Memory B cell (primary cell): ENCODE results near the gene RHPN2.
"Not testable (repeated sequence)": the region's sequence is repeated elsewhere in the genome, so short reads cannot be mapped to it uniquely, and the experiment has no call there.

Experiments used
- ATAC-seq: fragments of 150-1000 bp; cut with Tn5 transposase; 2 replicates; pipeline ENCODE4 v1.10.0; 2021; ENCODE audit warnings: low read depth, mild to moderate bottlenecking, moderate library complexity
- DNase-seq, 2 donors: peaks; one replicate each; pipeline ENCODE4 v3.0.0; 2022; ENCODE audit warnings: low spot score in 2 of 2
- H3K27ac Mint-ChIP-seq: one replicate; pipeline ENCODE4 v1.8.0; 2022; ENCODE audit warnings: mild to moderate bottlenecking, moderate library complexity, mixed read lengths
- H3K27me3 Mint-ChIP-seq: one replicate; pipeline ENCODE4 v1.8.0; 2022; ENCODE audit warnings: mixed read lengths
- H3K36me3 Mint-ChIP-seq: one replicate; pipeline ENCODE4 v1.8.0; 2022; ENCODE audit warnings: mild to moderate bottlenecking, mixed read lengths
- H3K4me1 Mint-ChIP-seq: one replicate; pipeline ENCODE4 v1.8.0; 2022; ENCODE audit warnings: mixed read lengths
- H3K4me3 Mint-ChIP-seq: one replicate; pipeline ENCODE4 v1.8.0; 2022; ENCODE audit warnings: mild to moderate bottlenecking, moderate library complexity, mixed read lengths
- H3K9me3 Mint-ChIP-seq: one replicate; pipeline ENCODE4 v1.8.0; 2022; ENCODE audit warnings: mixed read lengths

The RHPN2 gene

DNA sequence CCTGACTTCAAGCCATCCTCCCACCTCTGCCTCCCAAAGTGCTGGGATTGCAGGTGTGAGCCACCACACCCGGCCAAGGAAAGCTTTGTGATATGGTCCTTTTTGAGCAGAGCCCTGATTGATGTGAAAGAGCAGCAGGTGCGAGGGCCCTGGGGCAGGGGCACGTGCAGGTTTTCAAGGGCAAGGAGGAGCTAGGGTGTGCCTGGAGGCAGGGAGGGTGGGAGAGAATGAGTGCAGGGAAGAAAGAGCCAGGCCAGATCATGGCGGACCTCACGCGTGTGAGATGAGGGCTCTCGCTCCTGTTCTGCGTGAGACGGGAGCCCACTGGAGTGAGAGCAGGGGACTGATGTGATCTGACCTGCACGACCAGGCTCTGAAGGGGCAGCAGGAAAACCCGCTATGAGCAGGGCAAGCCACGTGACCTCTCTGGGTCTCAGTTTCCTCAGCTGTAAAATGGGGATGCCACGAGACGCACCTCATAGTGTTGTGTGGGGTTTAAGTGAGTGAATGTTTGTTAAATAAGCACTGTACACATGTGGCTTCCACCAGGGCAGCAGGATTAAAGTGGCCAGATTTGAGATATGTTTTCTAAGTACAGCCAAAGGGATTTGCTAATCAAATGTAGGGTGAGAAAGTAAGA, 66.9 kb downstream of the RHPN2 start:
- ATAC-seq (no peak), DNase-seq (no peak)
- Mint-ChIP-seq H3K4me1 (peaks cover 8% of the 10 kb centered on the region), H3K27me3 (peaks cover 2% of the 10 kb centered on the region), H3K9me3 (no peaks in the 10 kb centered on the region), H3K27ac (peak overlapping the region; percentile 32), H3K36me3 (peaks cover 12% of the 10 kb centered on the region), H3K4me3 (no peak overlapping the region)

DNA sequence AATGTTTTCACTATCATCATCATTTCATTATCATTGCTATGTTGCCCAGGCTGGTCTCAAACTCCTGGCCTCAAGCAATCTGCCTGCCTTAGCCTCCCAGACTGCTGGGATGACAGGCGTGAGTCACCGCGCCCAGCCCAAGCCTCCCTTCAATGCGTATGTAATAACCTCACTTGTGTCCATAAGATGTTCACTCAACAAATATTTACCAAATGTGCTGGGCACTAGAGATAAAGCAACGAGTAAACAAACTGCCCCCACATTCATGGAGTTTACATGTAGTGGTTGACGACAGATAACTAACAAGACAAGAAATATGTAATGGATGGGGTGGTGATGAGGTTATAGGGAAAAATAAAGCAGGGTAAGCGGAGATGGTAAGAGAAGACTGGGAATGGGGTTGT, 67.6 kb downstream of the RHPN2 start:
- H3K4me1 Mint-ChIP-seq, ATAC-seq, H3K27ac Mint-ChIP-seq, H3K27me3 Mint-ChIP-seq, H3K9me3 Mint-ChIP-seq, H3K4me3 Mint-ChIP-seq, DNase-seq: not testable (repeated sequence)
- peaks cover 11% of the 10 kb centered on the region for H3K36me3 Mint-ChIP-seq

DNA sequence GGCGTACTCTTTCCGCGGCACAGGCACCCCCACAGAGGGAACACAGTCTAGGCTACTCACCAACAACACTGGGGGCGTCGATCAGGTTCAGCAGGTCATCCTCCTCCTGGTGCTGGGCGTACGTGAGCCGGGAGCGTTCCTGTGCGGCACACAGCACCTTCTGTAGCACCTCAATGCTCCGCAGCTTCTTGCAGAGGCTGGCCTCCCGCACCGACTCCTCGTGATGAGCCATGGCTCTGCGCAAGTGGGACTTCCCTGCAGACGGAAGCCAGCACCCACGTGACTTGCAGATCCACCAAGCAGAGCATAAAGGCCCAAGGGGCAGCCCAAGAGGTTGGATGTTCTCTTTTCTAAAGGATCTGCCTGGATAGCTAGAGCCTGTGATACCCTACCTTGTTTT, 68.7 kb downstream of the RHPN2 start:
- peaks cover 11% of the 10 kb centered on the region for H3K36me3 Mint-ChIP-seq
- not testable (repeated sequence) for DNase-seq, H3K4me1 Mint-ChIP-seq, H3K4me3 Mint-ChIP-seq, H3K27ac Mint-ChIP-seq, H3K9me3 Mint-ChIP-seq, H3K27me3 Mint-ChIP-seq, ATAC-seq

DNA sequence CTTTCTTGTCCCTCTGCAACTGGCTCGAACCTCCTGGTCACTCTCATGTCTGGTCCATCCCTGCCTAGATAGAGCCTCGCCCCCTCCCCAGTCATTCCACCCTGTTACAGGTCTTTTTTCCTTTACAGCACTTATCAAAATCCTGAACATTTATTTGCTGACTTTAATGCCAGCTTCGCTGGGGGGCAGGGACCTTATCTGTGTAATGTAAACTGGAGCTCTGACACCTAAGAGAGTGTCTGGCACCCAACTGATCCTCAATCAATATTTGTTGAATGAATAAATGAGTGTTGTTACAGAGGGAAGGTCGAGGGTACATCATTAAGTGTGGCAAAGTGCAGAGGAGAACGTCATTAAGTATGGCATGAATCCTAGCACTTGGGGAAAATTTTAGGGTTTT, 76.0 kb downstream of the RHPN2 start:
- DNase-seq: no peak
- no peak for ATAC-seq
- Mint-ChIP-seq H3K9me3 (no peaks in the 10 kb centered on the region), H3K36me3 (peaks cover 9% of the 10 kb centered on the region), H3K27ac (no peak overlapping the region), H3K4me1 (no peaks in the 10 kb centered on the region), H3K4me3 (no peak overlapping the region), H3K27me3 (no peaks in the 10 kb centered on the region)

DNA sequence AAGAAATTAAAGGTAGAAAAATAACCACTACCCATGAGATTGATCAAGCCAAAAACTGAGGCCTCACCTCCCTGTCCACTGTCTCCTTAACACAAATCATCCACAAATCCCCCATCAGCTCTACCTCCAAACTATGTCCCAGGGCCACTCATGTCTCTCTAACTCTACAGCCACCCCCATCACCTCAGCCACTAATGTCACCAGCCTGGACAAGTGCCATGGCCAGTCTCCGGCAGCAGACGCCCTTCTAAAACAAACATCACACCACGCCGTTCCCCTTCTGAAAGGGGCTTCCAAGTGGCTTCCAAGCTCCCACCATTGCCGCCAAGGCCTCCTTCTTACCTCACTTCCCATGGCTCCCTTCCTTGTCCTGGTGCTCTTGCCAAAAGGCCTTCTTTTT, 76.4 kb downstream of the RHPN2 start:
- not testable (repeated sequence) for H3K4me3 Mint-ChIP-seq

DNA sequence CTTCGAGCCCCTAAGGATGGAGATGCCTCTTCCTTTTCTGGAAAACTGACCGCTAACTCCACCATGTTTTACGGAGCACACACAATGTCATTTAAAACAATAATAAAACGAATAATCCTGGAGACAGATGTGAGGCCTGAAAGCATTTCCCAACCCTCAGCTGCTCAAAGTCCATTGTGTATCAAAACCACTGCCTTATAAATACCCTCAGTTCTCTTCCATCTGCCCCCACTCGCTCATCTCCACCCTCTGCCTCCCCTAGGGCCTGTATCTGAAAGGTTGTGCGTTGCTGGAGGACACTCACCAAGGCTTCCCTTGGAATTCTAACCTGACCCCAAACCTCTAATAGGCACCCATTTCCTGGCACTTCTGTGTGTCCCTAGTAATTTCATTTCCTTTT, 82.2 kb downstream of the RHPN2 start:
- H3K27ac Mint-ChIP-seq, H3K4me3 Mint-ChIP-seq, H3K4me1 Mint-ChIP-seq: not testable (repeated sequence)

More for the DNA sequence above, 76.4 kb downstream of the RHPN2 start:
- not testable (repeated sequence) for ATAC-seq, H3K36me3 Mint-ChIP-seq, DNase-seq, H3K9me3 Mint-ChIP-seq, H3K27me3 Mint-ChIP-seq, H3K4me1 Mint-ChIP-seq, H3K27ac Mint-ChIP-seq

DNA sequence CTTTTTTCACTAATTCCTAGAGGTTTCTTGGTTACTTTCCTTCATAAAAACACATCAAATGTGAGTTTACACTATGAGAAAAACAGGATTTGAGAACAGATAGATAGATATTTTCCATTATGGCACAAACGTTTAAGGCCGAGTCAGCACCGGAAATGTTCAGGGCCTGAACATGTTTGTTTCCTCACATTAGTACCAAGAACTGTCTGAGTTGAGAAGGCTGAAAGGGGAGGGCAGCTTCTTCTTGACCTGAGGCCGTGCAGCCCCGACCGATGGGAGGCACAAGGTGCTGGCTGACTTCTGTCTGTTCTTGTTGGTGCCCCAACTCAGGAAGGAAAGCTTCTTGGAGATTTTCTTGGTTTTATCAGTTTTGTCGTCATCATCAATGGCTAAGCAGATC, 84.9 kb downstream of the RHPN2 start:
- not testable (repeated sequence) for ATAC-seq, H3K4me3 Mint-ChIP-seq, DNase-seq, H3K36me3 Mint-ChIP-seq, H3K9me3 Mint-ChIP-seq, H3K4me1 Mint-ChIP-seq, H3K27ac Mint-ChIP-seq, H3K27me3 Mint-ChIP-seq

More for the DNA sequence above, 82.2 kb downstream of the RHPN2 start:
- not testable (repeated sequence) for ATAC-seq, H3K36me3 Mint-ChIP-seq, H3K9me3 Mint-ChIP-seq, DNase-seq, H3K27me3 Mint-ChIP-seq

DNA sequence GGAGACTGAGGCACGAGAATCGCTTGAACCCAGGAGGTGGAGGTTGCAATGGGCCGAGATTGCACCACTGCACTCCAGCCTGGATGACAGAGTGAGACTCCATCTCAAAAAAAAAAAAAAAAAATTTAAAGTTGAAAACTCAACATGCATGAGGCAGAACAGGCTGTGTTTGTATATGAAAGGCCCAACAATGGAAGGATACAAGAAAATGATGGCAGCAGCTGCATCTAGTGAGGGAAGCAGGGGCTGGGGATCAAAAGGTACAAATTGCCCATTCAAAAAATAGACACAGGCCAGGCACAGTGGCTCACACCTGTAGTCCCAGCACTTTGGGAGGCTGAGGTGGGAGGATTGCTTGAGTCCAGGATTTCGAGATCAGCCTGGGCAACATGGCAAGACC, 86.9 kb downstream of the RHPN2 start:
- not testable (repeated sequence) for H3K27ac Mint-ChIP-seq, H3K9me3 Mint-ChIP-seq, ATAC-seq, DNase-seq, H3K27me3 Mint-ChIP-seq, H3K4me1 Mint-ChIP-seq, H3K4me3 Mint-ChIP-seq, H3K36me3 Mint-ChIP-seq

DNA sequence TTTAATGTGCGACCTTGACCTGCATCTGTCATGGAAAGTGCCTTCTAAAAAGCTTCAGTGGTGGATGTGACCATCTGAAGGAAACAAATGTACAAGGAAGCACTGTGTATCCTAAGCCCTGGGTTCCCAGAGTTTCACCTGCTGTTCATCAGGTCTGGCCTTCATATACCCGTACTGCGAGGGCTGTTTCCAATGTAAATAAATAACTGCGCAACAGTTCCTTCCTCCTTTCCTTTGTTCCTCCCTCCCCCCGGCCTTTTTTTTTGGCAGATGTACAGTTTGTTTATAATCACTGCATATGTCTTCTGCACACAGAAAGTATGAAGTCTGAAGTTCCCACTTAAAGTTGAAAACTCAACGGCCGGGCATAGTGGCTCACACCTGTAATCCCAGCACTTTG, 87.4 kb downstream of the RHPN2 start:
- Mint-ChIP-seq H3K27me3 (no peaks in the 10 kb centered on the region), H3K4me3 (no peak overlapping the region), H3K27ac (no peak overlapping the region), H3K4me1 (peaks cover 4% of the 10 kb centered on the region), H3K9me3 (no peaks in the 10 kb centered on the region), H3K36me3 (peaks cover 4% of the 10 kb centered on the region)
- DNase-seq (no peak), ATAC-seq (no peak)

DNA sequence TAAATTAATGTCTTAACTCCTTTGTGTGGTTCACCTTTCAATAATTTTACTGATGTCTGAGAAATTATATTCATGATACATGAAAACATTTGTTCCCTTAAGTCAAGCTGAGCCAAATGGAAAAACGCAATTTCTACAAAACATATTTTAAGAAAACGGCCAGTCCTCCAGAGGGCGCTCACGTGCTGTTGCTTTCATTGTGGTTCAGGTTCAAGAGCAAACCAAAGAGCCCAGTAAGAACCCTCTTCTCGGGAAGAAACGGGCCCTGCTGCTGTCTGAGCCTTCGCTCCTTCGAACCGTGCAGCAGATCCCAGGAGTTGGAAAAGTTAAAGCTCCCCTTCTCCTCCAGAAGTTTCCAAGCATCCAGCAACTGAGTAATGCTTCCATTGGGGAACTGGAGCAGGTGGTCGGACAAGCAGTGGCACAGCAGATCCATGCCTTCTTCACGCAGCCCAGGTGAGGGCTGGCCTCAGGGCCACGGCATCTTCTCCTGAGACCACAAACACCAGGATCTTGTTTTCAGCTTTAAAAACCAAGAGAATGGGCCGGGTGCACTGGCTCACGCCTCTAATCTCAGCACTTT, 88.4 kb downstream of the RHPN2 start:
- Mint-ChIP-seq H3K27ac (no peak overlapping the region), H3K9me3 (no peaks in the 10 kb centered on the region), H3K4me3 (no peak overlapping the region), H3K27me3 (no peaks in the 10 kb centered on the region), H3K36me3 (peaks cover 4% of the 10 kb centered on the region), H3K4me1 (peaks cover 6% of the 10 kb centered on the region)
- DNase-seq (peak in 1 of 2 donors; percentile 25), ATAC-seq (no peak)

DNA sequence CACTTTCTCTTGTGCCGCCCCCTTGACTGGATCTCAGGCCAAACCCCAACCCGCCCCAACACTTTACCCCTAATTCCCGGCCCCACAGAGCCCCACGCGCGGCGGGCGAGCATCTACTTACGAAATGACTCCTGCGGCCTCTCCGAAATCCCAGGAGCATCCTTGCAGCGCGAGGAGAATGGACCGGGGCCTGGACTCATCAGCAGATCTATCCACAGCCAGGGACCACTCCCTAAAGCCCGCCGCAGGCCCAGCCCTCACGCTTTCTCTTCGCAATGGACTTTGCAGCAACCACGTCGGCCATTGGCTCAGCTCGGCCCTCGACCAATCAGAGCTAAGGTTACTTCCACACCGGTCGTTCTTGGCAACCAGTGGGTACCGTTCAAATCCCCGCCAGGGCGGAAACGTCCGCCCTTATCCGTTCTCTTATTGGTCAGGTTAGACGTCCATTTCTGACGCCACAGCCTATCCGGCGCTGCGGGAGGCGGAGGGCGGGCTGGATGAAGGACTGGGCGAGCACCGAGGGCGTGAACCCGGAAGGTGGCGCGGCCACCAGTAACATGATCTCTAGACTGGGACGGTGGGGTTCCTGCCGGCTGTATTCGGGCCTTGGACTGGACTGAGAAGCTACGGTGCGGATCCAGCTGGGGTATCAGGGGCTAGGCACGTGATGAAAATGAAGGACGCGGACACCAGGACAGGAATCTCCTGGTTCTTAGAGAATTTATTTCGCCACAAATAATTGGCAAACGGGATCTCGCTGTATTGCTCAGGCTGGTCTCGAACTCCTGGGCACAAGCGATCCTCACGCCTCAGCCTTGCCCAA, 92.8 kb downstream of the RHPN2 start, which contains the start of the genes CEP89 and FAAP24:
CEP89 (minus strand) TSS at position 244 of the 826 bp plus-strand sequence; CDS start at position 160, 84 bp downstream.
FAAP24 (plus strand) TSS at position 528 of the 826 bp plus-strand sequence. CDS start 955 bp downstream, outside the sequence.
- DNase-seq (peak; percentile 98 to 99), ATAC-seq (peak; percentile 96)
- peaks cover 14% of the 10 kb centered on the region for H3K4me1 Mint-ChIP-seq
- H3K27me3 Mint-ChIP-seq: no peaks in the 10 kb centered on the region
- peaks cover 7% of the 10 kb centered on the region for H3K36me3 Mint-ChIP-seq
- H3K9me3 Mint-ChIP-seq: no peaks in the 10 kb centered on the region
- peak within 1 kb of the TSS; percentile 98 for H3K4me3 Mint-ChIP-seq
- H3K27ac Mint-ChIP-seq: peak within 1 kb of the TSS; percentile 94

DNA sequence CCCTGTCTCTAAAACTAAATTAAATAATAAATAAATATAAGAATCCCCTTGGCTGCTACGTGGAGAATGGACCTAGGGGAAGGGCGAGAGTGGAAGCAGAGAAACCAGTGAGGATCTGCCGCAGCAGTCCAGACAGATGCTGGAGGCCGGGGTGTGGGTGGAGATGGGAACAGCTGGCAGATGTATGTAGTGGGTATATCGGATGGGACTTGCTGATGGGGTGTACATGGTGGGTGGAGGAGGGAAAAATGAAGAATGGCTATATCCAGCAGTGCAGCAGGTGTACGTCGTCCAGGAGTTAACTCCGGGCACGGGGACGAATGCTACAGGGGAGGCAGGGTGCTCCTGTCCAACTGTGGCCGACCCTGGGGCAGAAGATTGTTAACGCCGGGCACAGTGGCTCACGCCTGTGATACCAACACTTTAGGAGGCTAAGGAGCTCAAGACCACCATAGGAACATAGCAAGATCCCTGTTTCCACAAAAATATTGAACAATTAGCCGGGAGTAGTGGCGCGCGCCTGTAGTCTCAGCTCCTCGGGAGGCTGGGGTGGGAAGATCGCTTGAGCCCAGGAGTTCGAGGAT, 93.6 kb downstream of the RHPN2 start:
- peaks cover 7% of the 10 kb centered on the region for H3K36me3 Mint-ChIP-seq
- peaks cover 14% of the 10 kb centered on the region for H3K4me1 Mint-ChIP-seq
- DNase-seq: no peak
- H3K27ac Mint-ChIP-seq: peak overlapping the region; percentile 8
- no peaks in the 10 kb centered on the region for H3K9me3 Mint-ChIP-seq
- no peak for ATAC-seq
- peak overlapping the region; percentile 98 for H3K4me3 Mint-ChIP-seq
- no peaks in the 10 kb centered on the region for H3K27me3 Mint-ChIP-seq

DNA sequence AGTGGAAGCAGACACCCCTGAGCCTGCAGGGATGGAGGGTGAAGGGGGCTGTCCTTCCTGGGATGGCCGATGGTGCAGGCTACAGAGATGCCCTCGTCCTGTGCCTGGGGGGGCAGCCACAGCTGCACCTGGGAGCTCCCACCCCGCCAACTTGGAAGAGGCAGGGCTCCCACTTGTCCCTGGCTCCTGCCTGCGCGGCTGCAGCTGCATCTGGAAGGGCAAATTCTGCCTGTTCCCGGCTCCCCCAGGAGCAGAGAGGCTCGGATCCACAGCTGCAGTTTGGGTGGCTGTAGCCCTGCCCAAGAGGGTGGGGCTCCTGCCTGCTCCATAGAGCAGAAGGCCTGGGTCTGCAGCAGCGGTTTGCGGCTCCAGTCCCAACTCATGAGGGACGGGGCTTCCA, 95.1 kb downstream of the RHPN2 start:
- ATAC-seq (no peak), DNase-seq (no peak)
- no peak overlapping the region for H3K4me3 Mint-ChIP-seq
- H3K27me3 Mint-ChIP-seq: no peaks in the 10 kb centered on the region
- H3K4me1 Mint-ChIP-seq: peaks cover 11% of the 10 kb centered on the region
- H3K27ac Mint-ChIP-seq: no peak overlapping the region
- peaks cover 4% of the 10 kb centered on the region for H3K36me3 Mint-ChIP-seq
- H3K9me3 Mint-ChIP-seq: no peaks in the 10 kb centered on the region

DNA sequence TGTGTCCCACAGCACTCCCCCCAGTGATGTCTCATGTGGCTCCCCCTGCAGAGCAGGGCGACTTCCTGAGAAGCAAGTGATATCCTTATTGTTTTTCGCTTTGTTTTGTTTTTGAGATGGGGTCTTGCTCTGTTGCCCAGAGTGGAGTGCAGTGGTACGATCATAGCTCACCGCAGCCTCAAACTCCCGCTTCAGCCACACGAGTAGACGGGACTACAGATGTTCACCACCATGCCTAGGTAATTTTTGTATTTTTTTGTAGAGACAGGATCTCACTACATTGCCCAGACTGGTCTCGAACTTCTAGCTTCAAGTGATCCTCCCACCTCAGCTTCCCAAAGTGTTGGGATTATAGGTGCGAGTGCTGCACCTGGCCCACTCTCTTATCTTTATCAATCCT, 97.9 kb downstream of the RHPN2 start:
- H3K27ac Mint-ChIP-seq: no peak overlapping the region
- no peaks in the 10 kb centered on the region for H3K9me3 Mint-ChIP-seq
- DNase-seq (no peak), ATAC-seq (no peak)
- H3K4me1 Mint-ChIP-seq: peaks cover 8% of the 10 kb centered on the region
- H3K36me3 Mint-ChIP-seq: peaks cover 19% of the 10 kb centered on the region
- H3K4me3 Mint-ChIP-seq: no peak overlapping the region
- no peaks in the 10 kb centered on the region for H3K27me3 Mint-ChIP-seq
